GM21367 (cell line): Measurements from ENCODE around the gene KDM6B.

Experiments
- ATAC-seq: cut with Tn5 transposase; IDR thresholded peaks from one replicate; pipeline ENCODE4 v1.9.1; 2021; ENCODE audit not compliant: unreplicated experiment

KDM6B gene

DNA sequence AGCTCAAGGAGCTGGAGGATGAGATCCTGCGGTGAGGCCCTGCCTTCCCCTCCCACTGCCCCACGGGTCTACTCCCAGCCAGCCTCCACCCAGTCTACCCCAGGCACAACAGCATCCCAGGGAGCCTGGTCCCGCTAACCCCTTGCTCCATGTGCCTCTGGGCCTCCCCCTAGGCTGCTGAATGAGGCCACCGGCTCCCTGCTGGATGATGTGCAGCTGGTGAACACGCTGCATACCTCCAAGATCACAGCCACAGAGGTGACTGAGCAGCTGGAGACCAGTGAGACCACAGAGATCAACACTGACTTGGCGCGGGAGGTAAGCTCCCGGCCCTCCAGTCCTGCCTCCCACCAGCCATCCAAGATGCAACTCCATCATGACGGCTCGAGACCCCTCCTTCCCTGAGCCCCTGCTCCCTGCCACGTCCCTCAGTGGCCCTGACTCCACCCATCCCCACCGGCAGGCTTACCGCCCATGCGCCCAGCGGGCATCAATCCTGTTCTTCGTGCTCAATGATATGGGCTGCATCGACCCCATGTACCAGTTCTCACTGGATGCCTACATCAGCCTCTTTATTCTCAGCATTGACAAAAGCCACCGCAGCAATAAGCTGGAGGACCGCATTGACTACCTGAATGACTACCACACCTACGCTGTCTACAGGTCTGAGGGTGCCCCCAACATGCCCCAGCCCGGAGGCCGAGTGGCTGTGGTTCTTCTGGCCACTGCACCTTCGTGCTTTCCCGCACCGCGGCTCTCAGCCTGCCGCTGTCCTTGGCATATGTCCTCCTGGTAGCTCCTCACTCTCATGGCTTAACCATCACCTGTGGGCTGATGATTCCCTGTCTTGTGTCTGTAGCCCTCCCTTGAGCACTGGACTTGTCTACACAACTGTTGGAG is 15.0 kb upstream of the KDM6B start:
- ATAC-seq, result no peak

DNA sequence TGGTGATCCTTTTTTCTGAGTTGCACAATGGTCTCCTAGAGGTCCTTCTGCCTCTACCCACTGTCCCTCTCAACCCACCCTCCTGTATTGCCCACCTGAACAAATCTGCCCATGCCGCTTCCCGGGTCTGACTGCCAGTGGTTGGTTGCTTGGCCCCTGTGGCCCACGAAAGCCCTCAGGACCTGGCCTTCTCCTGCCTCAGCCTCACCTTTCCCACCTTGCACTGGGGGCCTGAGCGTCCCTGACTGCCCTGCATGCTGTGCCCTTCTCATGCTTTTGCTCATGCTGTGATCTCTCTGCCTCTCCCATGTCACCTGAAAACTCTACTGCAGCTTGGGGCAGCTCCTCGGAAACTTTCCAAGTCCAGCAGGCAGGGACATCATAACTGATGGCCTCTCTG is 13.8 kb upstream of the KDM6B start:
- no peak for ATAC-seq

DNA sequence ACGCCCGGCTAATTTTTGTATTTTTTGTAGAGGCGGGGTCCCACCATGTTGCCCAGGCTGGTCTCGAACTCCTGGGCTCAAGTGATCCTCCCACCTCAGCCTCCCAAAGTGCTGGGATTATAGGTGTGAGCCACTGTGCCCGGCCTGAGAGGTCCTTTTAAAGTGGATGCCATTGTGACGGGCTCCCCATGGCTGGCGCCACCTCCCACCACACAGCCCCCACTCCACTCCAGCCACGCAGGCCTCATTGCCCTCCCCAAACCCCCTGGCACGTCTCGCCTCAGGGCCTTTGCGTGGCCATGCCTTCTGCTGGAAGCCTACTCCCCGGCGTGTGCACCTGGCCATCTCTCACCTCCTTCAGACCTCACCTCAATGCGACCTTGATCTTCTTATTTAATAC is 11.9 kb upstream of the KDM6B start:
- ATAC-seq, result no peak

DNA sequence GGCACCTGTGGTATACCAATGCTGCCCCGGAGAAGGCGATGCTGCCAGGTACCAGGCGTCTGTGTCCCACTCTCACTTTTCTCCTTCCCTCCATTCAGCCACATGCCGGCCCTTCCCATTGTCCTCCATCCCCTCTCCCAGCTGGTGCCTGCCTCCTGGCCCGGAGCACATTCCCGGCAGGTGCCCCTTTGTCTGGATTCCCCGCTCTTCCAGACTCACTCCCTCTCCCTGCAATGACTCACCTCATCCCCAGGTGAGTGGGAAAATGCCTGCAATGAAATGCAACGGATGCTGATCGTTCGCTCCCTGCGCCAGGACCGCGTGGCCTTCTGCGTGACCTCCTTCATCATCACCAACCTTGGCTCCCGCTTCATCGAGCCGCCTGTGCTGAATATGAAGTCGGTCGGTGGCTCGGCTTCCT is 10.4 kb upstream of the KDM6B start:
- no peak for ATAC-seq

DNA sequence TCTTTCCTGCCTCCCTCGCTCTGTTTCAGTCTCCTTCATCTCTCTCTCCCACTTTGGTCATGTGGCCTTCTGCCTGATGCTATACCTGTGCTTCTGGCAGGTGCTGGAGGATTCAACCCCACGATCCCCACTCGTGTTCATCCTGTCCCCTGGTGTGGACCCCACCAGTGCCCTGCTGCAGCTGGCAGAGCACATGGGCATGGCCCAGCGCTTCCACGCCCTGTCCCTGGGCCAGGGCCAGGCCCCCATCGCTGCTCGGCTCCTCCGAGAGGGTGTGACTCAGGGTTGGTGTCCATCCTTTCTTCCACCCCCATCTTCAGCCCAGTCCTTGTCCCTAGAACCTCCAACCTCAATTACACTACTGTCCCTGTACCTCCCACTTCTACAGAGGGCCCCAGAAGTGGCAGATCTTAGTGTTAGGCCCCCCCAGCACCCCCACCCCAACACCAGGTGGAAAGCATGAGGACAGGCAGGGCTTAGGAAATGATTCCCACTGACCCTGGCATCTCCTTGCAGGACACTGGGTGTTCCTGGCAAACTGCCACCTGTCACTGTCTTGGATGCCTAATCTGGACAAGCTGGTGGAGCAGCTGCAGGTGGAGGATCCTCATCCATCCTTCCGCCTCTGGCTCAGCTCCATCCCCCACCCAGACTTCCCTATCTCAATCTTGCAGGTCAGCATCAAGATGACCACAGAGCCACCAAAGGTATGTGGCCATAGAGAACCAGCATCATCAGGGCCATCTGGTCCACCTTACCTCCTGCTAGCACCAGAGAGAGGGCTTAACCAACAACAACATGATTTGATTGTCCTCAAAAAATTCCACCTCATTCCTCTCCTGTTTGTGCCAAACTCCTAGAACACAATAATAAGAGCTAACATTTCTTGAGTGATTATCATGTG is 9.7 kb upstream of the KDM6B start:
- ATAC-seq, result no peak

DNA sequence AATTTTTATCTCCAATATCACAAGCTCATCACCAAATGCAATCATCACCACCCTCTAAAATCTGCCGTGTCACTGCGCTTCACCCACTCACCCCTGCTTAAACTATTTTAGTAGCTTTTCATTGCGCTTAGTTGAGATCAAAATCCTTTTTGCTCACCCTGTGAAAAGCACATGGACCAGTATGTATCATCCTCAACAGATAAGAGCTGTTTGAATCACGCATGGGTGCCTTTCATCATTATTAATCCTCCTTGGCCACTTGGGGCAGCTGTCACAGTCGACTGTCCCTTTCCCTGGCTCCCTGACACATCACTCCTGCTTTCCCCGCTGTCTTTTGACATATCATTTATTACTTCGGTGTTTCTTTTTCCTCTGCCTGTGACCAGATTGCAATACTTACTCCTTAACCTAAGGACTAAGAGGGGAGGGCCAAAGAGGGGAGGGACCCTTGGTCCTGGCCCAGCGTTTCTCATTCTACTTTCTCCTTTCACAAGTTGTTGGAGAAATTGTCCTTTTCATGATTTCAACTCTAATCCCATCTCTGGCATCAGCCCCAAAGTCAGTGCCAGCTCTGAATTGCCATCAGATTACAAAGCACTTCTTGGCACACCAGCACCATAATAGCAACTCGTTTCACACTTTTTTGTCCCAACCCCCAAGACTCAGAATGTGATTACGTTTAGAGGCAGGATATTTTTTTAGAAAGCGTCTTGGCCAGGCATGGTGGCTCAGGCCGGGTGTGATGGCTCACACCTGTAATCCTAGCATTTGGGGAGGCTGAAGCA is 8.6 kb upstream of the KDM6B start:
- ATAC-seq, result no peak

DNA sequence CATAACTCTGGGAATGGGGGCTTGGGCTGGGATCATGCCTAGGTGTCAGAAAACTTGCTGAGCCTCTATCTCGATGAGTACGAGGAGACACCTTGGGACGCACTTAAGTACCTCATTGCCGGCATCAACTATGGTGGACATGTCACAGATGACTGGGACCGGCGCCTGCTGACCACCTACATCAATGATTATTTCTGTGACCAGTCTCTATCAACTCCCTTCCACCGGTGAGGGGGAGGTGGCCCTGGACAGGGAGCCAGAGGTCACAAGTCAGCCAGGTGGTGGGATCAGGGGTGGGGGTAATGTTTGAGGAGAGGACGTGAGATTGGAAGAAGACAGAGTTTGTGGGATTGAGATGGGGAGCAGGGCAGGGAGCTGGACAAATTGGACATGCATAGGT is 3.4 kb upstream of the KDM6B start:
- no peak for ATAC-seq

DNA sequence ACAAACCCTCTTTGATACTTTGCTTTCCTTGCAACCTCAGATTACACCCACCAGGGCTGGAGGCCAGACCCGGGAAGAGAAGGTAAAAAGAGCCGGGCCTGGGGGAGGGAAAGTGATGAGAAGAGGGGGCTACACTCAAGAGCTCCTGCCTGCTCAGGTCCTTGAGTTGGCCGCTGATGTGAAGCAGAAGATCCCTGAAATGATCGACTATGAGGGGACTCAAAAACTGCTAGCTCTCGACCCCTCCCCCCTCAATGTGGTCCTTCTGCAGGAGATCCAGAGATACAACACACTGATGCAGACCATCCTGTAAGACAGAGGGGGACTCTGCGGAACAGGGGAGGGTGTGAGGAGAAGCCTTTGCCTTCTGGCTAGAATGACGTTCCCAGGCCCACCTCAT is 2.8 kb upstream of the KDM6B start:
- no peak for ATAC-seq

DNA sequence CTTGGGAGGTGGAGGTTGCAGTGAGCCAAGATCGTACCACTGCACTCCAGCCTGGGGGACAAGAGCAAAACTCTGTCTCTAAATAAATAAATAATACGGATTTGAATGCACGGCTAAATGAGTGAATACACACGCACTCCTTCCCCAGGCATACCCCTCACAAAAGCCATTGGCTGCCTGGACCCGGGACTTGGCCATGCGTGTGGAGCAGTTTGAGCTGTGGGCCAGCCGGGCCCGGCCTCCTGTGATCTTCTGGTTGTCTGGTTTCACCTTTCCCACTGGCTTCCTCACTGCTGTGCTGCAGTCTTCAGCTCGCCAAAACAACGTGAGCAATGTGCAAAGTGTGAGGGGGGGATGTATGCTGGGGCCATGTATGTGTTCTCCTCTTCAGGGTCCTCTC is 1.6 kb upstream of the KDM6B start:
- no peak for ATAC-seq

DNA sequence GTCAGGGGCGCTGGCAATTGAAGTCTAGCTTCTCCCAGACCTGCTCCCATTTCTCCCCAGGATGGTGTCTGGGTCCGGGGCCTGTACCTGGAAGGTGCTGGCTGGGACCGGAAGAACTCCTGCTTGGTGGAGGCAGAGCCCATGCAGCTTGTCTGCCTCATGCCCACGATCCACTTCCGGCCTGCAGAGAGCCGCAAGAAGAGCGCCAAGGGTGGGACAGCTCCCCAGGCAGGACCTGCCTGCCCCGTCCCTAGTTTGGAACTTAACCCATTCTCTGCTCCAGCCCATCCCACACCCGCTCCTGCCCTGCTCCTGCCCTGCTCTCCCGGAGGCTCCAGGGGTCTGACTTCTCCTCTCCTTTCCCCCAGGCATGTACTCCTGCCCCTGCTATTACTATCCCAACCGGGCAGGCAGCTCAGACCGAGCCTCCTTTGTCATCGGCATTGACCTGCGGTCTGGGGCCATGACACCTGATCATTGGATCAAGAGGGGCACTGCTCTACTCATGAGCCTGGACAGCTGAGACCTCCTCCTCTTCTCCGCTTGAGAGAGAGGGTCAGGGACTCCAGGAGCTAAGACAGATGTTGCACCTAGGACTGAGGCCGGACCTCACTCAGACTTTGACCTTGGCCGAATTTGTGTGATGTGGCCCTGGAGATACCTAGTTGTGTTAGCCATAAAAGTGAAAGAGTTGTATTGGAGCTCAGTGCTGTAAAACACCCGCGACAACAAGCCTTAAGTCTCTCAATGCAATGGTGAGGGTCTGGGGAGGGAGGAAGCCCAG is 814 bp upstream of the KDM6B start:
- ATAC-seq, result no peak

DNA sequence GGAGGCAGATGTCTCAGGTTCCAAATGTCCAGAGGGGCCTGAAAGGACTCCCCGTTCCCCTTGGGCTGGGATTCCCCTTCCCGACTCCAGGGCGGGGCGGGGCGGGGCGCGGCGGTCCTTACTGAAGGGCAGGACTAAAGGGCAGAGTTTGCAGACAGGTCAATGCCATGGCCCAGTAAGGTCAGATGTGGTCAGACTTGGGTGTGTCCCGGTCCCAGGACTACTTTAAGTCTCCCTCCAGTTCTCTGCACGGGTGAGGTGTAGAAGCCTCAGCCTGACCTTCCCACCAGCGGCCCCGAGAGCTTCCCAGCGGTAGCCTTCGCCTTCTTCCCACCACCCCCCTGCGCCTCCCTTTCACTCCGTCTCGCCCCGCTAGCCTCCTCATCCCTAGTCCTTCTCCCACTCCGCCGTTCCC is 532 bp downstream of the KDM6B start:
- ATAC-seq, result no peak

DNA sequence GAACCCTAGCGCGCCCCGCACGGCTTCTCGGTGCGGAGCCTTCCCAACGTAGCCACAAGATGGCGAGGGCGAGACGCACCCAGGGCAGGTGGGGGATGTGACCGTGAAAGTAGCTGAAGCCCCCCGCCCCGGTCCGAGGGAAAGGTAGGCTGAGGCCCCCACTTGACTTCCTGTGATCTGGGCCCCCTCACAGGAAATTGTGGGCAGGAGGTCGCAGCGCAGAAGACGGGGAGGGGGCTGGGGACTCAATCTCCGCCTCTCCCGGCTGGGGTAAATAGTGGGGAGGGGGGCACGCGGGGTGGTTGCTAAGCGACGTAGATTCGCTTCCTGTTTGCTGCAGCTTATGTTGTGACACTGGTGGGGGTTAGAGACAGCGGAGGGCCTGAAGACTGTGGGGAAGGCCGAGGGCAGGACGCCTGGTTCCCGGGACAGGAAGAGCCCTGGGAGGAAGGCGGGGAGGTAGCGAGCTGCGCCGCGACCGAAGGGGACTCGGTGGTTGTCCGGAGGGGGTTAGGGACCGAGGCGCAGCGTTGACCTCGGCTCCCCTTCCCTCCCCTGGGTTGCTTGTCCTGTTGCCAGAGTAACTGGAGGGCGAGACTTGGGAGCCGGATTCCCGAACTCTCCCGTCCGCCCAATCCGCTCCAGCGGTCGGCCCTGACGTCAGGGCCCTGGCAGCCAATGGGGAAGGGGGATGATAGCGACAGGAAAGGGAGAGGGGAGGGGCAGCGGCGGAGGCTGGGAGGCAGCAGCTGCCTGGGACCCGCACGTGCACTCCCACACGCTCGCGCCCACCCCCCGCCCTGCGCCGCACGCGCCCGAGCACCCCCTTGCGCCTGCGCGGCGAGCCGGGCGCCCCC is 1.2 kb downstream of the KDM6B start:
- peak; percentile 35 for ATAC-seq

DNA sequence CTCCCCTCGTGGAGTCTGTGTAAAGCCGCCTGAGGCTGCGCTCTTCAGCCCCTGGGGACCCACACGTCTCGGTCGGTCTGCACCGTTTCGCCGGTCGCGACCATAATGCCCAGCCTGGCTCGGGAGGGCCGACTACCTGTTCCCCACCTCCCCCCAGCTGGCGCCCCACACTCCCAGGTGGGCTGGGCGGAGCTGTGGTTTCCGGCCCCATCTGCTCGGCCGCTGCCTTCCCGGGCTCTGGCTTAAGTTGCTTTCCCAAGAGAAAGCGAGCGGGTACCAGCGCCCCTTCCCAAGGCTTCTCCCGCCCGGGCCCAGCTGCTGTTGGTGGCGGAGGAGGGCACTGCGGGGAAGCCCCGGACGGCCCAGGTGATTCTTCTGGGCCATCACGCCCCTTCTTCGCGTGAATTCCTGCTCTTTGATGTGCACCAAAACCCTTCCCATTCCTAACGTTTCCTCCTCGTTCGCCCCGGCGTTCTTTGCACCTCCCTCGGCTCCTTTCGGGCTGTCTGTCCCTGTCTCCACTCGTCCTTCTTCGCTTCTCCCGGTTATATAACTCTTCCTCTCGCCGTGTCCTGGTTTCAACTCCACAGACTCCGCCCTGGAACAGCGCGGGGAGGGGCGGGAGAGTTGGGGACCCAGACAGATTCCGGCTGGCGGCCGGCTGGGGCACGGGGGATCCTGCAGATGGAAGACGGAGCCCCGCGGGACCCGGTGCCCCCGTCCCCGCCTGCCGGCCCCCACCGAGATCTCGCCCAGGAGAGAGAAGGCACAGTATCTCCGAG is 2.0 kb downstream of the KDM6B start:
- peak; percentile 14 for ATAC-seq

DNA sequence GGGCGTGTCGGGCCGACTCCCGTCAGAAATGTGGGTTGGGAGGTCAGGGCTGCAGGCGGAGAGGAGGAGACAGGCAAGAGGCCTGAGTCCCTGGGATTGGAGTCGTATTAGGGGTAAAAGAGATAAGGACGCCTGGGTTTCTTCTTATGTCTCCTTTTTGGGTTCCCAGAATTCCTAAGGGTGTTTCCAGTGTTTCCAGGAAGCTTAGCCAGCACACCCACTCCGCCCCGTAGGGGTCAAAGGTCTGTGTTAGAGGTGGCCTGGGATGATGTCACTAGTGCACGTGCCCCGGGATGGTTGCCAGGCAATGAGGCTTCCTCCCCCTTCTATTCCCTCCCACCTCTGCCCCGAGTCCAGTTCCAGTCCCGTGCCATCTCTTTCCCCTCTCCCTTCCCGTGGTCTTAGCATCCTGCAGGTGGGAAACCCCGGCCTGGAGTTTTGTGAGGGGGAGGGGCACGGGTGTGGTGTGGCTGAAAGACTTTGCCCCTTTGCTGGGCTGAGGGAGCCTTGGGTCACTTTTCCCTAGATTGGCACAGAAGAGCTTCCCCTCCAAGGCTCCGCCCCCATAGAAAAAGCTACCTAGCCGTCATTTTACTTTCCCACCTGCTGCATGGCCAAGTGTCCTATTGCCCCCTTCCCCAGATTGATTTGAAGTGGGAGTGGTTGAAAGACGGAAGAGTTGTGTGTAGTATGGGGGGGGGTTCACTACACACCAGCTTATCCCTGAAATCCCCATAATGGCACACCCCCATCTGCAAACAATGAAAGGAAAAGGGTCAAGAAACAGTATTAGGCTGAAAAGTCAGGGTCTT is 2.8 kb downstream of the KDM6B start:
- no peak for ATAC-seq

DNA sequence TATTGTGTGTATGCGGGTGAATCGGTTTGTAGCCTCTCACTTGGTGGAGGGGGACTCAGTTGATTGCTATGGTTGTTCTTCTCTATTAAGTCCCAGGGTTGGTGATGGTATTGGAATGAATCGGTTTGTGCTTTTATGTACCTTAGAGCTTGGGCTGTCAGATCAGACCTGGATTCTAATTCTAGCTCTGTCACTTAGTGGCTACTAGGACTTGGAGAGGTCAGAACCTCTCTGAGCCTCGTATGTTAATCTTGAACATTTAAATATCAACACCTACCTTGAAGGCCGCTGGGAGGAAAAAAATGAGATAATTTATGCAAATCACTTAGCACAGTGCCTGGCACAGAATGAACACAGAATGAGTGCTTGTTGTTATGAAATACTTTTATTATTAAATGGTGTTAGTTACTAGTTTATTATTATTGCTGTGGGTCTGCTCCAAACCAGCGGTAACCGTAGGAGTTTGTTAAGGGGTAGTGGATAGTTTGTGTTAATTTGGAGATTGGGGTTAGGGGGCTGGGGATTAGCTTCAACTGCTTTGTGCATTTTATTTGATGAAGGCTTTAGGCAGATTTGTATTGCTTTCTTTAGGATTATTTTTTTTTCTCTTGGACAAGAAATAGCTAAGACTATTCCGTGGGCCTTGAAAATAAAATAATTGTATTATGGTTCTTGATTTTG is 3.5 kb downstream of the KDM6B start:
- ATAC-seq, result no peak

DNA sequence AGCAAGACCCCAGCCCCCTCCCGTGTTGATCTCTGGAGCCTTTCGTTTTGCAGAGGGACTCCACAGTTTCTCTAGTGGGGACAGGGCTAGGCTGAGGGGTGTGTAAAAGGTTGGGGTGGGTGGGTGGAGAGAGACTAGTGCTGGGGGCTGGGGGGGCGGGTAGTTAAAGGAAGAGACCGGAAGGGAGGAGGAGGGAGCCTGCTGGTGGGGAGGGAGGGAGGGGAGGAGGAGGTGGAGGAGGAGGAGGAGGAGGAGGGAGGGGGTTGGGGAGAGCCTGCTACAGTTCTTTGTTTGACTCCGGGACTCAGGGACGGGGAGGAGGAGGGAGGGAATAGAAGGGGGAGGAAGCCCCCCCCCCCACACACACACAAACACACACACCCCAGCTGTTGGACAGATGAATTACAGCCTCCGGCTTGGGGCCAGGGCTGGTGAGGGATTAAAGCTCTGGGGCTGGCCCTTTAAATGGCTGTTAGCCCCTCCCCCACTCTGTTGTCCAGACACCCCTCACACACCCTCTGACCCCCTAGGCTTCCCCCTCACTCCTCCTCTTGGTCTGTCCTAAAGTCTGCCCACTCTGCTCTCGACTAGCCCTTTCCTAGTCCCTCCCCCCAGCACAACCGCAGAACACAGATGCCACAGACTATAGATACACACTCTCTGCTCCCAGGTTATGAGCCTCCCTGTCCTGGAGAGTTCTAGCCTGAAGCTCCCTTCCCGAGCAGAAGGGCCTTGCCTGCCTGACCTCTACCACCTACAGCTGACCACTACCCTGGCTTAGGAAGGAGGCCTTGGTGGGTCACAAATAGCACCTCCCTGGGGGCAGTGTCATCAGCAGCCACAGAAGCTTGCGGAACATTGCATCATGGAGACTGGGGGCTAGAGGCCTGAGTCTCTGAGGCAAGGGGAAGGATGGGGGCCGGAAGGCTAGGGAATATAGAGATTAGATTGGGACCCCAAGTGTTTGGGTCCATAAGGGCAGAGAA is 4.4 kb downstream of the KDM6B start:
- no peak for ATAC-seq
